BE2C (cell line): ENCODE data around the gene ST6GALNAC1.

Experiments used
- DNase-seq: peaks from one replicate; pipeline ENCODE4 v3.0.0-alpha.2; 2020
- H3K27me3 ChIP-seq: fragments of 250-450 bp; sonication (Bioruptor Pico); 2 replicates; pipeline ENCODE4 v1.5.1; 2020; ENCODE audit warnings: mild to moderate bottlenecking
- H3K36me3 ChIP-seq: fragments of 250-450 bp; sonication (Bioruptor Pico); 2 replicates; pipeline ENCODE4 v1.5.1; 2020; ENCODE audit warnings: mild to moderate bottlenecking
- H3K4me1 ChIP-seq: fragments of 250-450 bp; sonication (Bioruptor Pico); 2 replicates; pipeline ENCODE4 v1.5.1; 2020
- H3K4me3 ChIP-seq: 2 replicates; pipeline ENCODE4 v1.5.1; 2011; ENCODE audit warnings: low read depth, low read length
- H3K9me3 ChIP-seq: fragments of 250-450 bp; sonication (Bioruptor Pico); 2 replicates; pipeline ENCODE4 v1.5.1; 2020
- CTCF ChIP-seq: IDR thresholded peaks from 2 replicates; pipeline ENCODE4 v1.5.1; 2012; ENCODE audit warnings: mild to moderate bottlenecking, low read depth, low read length

ST6GALNAC1 gene

GRCh38 chr17:76635659-76636360, 7.7 kb downstream of the ST6GALNAC1 start:
- TF ChIP-seq CTCF = no peak
- peak; percentile 24 for DNase-seq
- Histone ChIP-seq H3K27me3 (no peaks in the 10 kb centered on the region), H3K36me3 (no peaks in the 10 kb centered on the region), H3K4me3 (no peak overlapping the region), H3K4me1 (peaks cover 18% of the 10 kb centered on the region), H3K9me3 (no peaks in the 10 kb centered on the region)

DNA sequence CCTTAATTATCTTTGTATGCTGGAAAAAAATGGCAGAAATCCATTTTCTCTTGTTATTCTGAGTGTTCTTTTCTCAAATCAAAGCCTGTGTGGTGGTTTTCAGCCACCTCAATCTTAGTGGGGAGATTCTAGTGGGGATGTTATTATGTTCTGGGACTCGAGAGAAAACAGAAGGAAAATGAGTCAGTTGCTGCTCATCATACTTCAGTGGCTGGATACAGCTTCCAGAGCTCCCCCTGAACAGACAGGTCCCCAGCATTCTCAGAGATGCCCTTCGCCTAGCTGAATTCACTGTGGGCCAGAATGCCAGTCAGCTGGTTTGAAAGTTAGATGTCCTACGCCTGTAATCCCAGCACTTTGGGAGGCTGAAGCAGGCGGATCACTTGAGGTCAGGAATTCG, 8.5 kb downstream of the ST6GALNAC1 start:
- no peak for TF ChIP-seq CTCF
- peaks cover 12% of the 10 kb centered on the region for H3K4me1 ChIP-seq
- H3K9me3 ChIP-seq = no peaks in the 10 kb centered on the region
- no peak overlapping the region for H3K4me3 ChIP-seq
- H3K36me3 ChIP-seq = no peaks in the 10 kb centered on the region
- H3K27me3 ChIP-seq = no peaks in the 10 kb centered on the region
- no peak for DNase-seq

DNA sequence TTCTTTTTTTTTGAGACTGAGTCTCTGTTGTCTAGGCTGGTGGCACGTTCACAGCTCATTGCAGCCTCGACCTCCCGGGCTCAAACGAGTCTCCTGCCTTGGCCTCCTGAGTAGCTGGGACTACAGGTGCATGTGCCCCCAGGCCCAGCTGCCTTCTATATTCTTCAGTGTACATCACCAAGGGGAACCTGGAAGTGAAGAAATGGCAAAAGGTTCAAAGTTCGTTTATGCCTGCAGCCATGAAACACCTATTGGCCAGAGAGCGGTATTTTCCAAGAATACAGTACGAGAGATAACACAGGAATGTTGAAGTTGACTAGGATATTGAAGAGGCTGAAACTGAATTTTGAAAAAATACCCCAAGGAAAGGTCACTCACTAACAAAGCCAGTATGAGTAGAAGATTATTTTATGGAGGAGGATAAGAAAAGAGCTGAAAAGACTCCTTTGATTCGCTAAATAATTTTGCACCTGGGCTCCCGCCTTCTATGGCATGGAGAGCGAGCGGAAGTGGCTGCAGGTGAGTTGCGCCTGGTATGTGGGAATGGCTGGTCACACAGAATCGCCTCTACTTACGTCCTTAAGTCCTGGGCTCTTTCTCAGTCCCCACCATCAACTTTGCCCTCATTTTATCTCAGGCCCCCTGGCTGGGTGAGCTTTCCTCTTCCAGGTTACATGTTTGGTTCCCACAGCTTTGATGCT, 9.8 kb downstream of the ST6GALNAC1 start:
- DNase-seq = no peak
- Histone ChIP-seq H3K4me3 (no peak overlapping the region), H3K36me3 (no peaks in the 10 kb centered on the region), H3K27me3 (no peaks in the 10 kb centered on the region), H3K4me1 (peaks cover 10% of the 10 kb centered on the region; the same call in 1 of the 2 replicates), H3K9me3 (no peaks in the 10 kb centered on the region)
- no peak for TF ChIP-seq CTCF

GRCh38 chr17:76631821-76632565, 11.6 kb downstream of the ST6GALNAC1 start:
- TF ChIP-seq CTCF = no peak
- no peak for DNase-seq

DNA sequence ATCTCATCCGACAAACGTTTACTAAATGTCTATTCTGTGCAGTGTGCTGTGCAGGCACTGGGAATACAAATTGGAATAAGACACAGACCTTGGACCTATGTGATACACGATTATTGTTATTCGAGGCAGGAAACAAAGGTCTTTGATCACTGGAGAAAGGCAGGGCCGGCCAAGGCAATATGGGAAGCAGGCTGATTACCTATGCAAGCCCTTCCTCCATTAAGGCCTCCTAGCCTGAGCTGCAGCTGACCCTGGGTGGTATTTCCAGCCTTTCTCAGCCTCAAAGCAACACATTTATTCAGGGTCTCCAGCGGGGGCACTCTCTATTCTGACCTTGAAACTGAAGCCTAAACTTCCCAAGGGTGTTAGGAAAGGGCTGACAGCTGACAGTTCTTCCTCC, 13.4 kb downstream of the ST6GALNAC1 start:
- Histone ChIP-seq H3K9me3 (no peaks in the 10 kb centered on the region), H3K4me3 (no peak overlapping the region), H3K27me3 (no peaks in the 10 kb centered on the region), H3K4me1 (peaks cover under 1% of the 10 kb centered on the region; the same call in 1 of the 2 replicates), H3K36me3 (no peaks in the 10 kb centered on the region)
- no peak for DNase-seq
- TF ChIP-seq CTCF = 0 out of 2 replicates have a peak, but pooled peaks have one; percentile 3

More at GRCh38 chr17:76631821-76632565, 11.6 kb downstream of the ST6GALNAC1 start:
- no peaks in the 10 kb centered on the region for H3K36me3 ChIP-seq
- H3K27me3 ChIP-seq = no peaks in the 10 kb centered on the region
- H3K4me1 ChIP-seq = peaks cover 10% of the 10 kb centered on the region; the same call in 1 of the 2 replicates
- H3K4me3 ChIP-seq = no peak overlapping the region
- H3K9me3 ChIP-seq = no peaks in the 10 kb centered on the region
